NOMO-1 (cell line): Measurements from ENCODE around the gene PTPRH.

Source experiments
- DNase-seq, 2 experiments: peaks; one replicate each; lab custom pipeline; 2025; ENCODE audit not compliant: unreplicated experiment in 2 of 2; lab: John Stamatoyannopoulos, UW

PTPRH gene

GRCh38 chr19:55208880-55209692 lies at the start of gene PTPRH:
TSS of gene PTPRH (minus strand) at chr19:55209501. CDS start at chr19:55209433, 68 bp downstream.
- peak; percentile 55 to 59 for DNase-seq

- DNase-seq: no peak
Measured at GRCh38 chr19:55258476-55258827, 49.2 kb upstream of the PTPRH start.

GRCh38 chr19:55257461-55258420 lies 48.4 kb upstream of the PTPRH start:
- peak in 1 of 2 experiments; percentile 19 for DNase-seq

- DNase-seq: no peak
Measured at GRCh38 chr19:55256562-55257460, 47.5 kb upstream of the PTPRH start.

GRCh38 chr19:55255618-55256423 lies 46.5 kb upstream of the PTPRH start:
- DNase-seq: peak in 1 of 2 experiments; percentile 28

- DNase-seq: no peak
Measured at GRCh38 chr19:55254625-55254977, 45.3 kb upstream of the PTPRH start.

- DNase-seq: peak; percentile 93 to 94
Measured at GRCh38 chr19:55253842-55254624, 44.7 kb upstream of the PTPRH start.

- no peak for DNase-seq
Measured at GRCh38 chr19:55252760-55253663, 43.7 kb upstream of the PTPRH start.

- no peak for DNase-seq
Measured at GRCh38 chr19:55251341-55252081, 42.2 kb upstream of the PTPRH start.

- no peak for DNase-seq
Measured at GRCh38 chr19:55250262-55251036, 41.1 kb upstream of the PTPRH start.

- no peak for DNase-seq
Measured at GRCh38 chr19:55249841-55250240, 40.5 kb upstream of the PTPRH start.

GRCh38 chr19:55248704-55249103 lies 39.4 kb upstream of the PTPRH start:
- no peak for DNase-seq

- no peak for DNase-seq
Measured at GRCh38 chr19:55248166-55248675, 38.9 kb upstream of the PTPRH start.

GRCh38 chr19:55247621-55248099 lies 38.4 kb upstream of the PTPRH start:
- DNase-seq: no peak

- DNase-seq: no peak
Measured at GRCh38 chr19:55246462-55247451, 37.5 kb upstream of the PTPRH start.
